ENCODE results near the gene GOLGA8M. TPM values are rescaled to one million over a fixed set of nuclear protein-coding genes. Genes with fewer than 3 reads are reported as not detected.
"Not testable (repeated sequence)": the region's sequence is repeated elsewhere in the genome, so short reads cannot be mapped to it uniquely, and the experiment has no call there.

The GOLGA8M gene
- total RNA-seq, 6 donors from 2014 or later = 0.61 to 19.9 (median 2.4) TPM

DNA sequence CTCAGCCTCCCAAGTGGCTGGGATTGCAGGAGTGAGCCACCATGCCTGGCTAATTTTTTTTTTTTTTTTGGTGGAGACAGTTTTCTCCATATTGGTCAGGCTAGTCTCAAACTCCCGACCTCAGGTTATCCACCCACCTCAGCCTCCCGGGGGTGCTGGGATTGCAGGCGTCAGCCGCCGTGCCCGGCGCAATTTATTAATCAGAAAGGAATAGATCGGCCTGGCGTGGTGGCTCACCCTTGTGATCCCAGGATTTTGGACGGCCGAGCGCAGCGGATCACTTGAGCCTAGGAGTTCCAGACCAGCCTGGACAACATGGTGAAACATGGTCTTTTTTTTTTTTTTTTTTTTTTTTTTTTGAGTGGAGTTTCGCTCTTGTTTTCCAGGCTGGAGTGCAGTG, 13.3 kb upstream of the GOLGA8M start:
- Histone ChIP-seq H3K4me3 (no peak overlapping the region), H3K9me3 (no peaks in the 10 kb centered on the region), H3K4me1 (peaks cover 0 to 4% (median 0%) of the 10 kb centered on the region in 4 donors), H3K36me3 (no peaks in the 10 kb centered on the region), H3K27me3 (no peaks in the 10 kb centered on the region), H3K27ac (no peak overlapping the region)
- TF ChIP-seq POLR2AphosphoS5 (IDR thresholded peaks at IDR 0.05) (no peak), CTCF (IDR thresholded peaks at IDR 0.05) (no peak), POLR2A (IDR thresholded peaks at IDR 0.05) (no peak), EP300 (IDR thresholded peaks at IDR 0.05) (no peak)
- 97 to 98% methylated on average over 14 of the region's 14 CpGs for WGBS, 2 donors
- ATAC-seq (ENCODE audit: low FRiP score in 2 of 2) (no peak), DNase-seq (peak in 1 of 2 donors; percentile 55)

DNA sequence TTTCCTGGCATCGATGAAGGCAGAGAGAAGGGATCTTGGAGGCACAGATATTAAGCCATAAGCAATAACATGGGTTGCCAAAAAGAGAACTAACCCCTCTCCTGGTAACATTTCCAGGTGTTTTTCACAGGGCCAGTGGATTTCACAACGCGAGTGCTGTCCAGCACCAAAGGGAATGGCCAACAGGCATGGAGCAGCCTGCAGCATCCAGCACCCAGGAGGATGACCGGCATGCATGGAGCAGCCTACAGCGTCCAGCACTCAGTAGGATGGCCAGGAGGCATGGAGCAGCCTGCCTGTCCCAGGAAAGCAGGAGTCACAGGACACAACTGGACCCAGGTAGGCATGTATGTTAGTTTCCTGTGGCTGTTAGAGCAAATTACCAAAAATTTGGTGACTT, 11.8 kb upstream of the GOLGA8M start:
- not testable (repeated sequence) for H3K4me3 ChIP-seq; H3K27me3 ChIP-seq; H3K27ac ChIP-seq; H3K9me3 ChIP-seq; H3K36me3 ChIP-seq; H3K4me1 ChIP-seq; ATAC-seq (ENCODE audit: low FRiP score in 2 of 2)
- 100% methylated on average over 2 of the region's 5 CpGs; no CpG with 5 or more reads in 1 of the 2 donors for WGBS, 2 donors
- peak in 1 of 2 donors; percentile 15 for DNase-seq

GRCh38 chr15:28719626-28720025, 7.4 kb upstream of the GOLGA8M start:
- not testable (repeated sequence) for DNase-seq; H3K4me1 ChIP-seq; ATAC-seq (ENCODE audit: low FRiP score in 2 of 2); H3K36me3 ChIP-seq; H3K27me3 ChIP-seq; H3K4me3 ChIP-seq; H3K27ac ChIP-seq; H3K9me3 ChIP-seq
- 65 to 81% methylated on average over 2 to 4 of the region's 4 CpGs for WGBS, 2 donors

- H3K4me1 ChIP-seq; H3K9me3 ChIP-seq; H3K27me3 ChIP-seq; H3K36me3 ChIP-seq; ATAC-seq (ENCODE audit: low FRiP score in 2 of 2); H3K4me3 ChIP-seq; H3K27ac ChIP-seq; DNase-seq: not testable (repeated sequence)
- WGBS, 2 donors = 74 to 83% methylated on average over 11 of the region's 11 CpGs
Observed at GRCh38 chr15:28718576-28718975, 6.4 kb upstream of the GOLGA8M start.

GRCh38 chr15:28714176-28714575, 2.0 kb upstream of the GOLGA8M start:
- not testable (repeated sequence) for DNase-seq; H3K4me3 ChIP-seq; H3K27me3 ChIP-seq; ATAC-seq (ENCODE audit: low FRiP score in 2 of 2); H3K9me3 ChIP-seq; H3K27ac ChIP-seq; H3K36me3 ChIP-seq; H3K4me1 ChIP-seq
- 85 to 88% methylated on average over 4 of the region's 4 CpGs for WGBS, 2 donors

DNA sequence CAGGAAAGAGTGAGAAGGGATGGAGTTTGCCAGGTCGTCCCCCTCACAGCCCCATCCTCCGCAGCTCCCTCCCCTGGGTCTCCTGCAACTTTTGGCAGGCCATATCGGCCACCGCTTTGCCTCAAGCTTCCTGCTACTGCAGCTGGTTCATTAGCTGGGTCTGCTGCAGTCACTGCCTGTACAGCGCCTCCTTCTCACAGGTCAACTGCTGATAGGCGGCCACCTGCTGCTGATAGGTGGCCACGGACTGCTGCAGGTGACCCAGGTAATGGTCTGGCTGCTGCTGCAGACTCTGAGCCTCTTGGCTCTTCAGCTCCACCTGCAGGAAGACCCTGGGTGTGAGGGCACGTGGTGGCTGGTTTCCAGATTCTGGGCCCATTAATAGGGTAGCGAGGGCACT, 8.3 kb downstream of the GOLGA8M start:
- not testable (repeated sequence) for ATAC-seq (ENCODE audit: low FRiP score in 2 of 2); H3K27me3 ChIP-seq; H3K4me3 ChIP-seq; DNase-seq; H3K4me1 ChIP-seq; H3K36me3 ChIP-seq; H3K9me3 ChIP-seq; H3K27ac ChIP-seq
- 100% methylated on average over 4 of the region's 9 CpGs; no CpG with 5 or more reads in 1 of the 2 donors for WGBS, 2 donors

GRCh38 chr15:28702427-28702826, 9.8 kb downstream of the GOLGA8M start:
- not testable (repeated sequence) for H3K36me3 ChIP-seq; H3K4me3 ChIP-seq; H3K4me1 ChIP-seq; ATAC-seq (ENCODE audit: low FRiP score in 2 of 2); H3K27ac ChIP-seq; H3K27me3 ChIP-seq; H3K9me3 ChIP-seq
- DNase-seq = peak in 1 of 2 donors; percentile 36
- 58 to 81% methylated on average over 6 to 9 of the region's 11 CpGs for WGBS, 2 donors

- not testable (repeated sequence) for H3K9me3 ChIP-seq; ATAC-seq (ENCODE audit: low FRiP score in 2 of 2); H3K27ac ChIP-seq; H3K36me3 ChIP-seq; H3K27me3 ChIP-seq; H3K4me1 ChIP-seq; H3K4me3 ChIP-seq
- WGBS, 2 donors = 93 to 95% methylated on average over 26 of the region's 26 CpGs
- DNase-seq = peak in 1 of 2 donors; percentile 37
Observed at GRCh38 chr15:28694006-28694751, 18.0 kb downstream of the GOLGA8M start.

DNA sequence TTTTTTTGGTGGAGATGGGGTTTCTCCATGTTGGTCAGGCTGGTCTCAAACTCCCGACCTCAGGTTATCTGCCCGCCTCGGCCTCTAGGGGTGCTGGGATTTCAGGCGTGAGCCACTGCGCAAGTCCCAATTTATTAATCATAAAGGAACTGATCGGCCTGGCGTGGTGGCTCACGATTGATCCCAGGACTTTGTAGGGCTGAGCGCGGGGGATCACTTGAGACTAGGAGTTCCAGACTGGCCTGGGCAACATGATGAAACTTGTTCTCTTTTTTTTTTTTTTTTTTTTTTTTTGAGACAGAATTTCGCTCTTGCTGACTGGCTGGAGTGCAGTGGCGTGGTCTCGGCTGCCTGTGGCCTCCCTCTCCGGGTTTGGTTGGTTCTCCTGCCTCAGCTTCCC, 19.2 kb downstream of the GOLGA8M start:
- H3K36me3 ChIP-seq; H3K4me3 ChIP-seq; H3K9me3 ChIP-seq; ATAC-seq (ENCODE audit: low FRiP score in 2 of 2); H3K4me1 ChIP-seq; H3K27ac ChIP-seq; H3K27me3 ChIP-seq: not testable (repeated sequence)
- WGBS, 2 donors = 95 to 96% methylated on average over 12 to 14 of the region's 14 CpGs
- DNase-seq = peak in 1 of 2 donors; percentile 15

DNA sequence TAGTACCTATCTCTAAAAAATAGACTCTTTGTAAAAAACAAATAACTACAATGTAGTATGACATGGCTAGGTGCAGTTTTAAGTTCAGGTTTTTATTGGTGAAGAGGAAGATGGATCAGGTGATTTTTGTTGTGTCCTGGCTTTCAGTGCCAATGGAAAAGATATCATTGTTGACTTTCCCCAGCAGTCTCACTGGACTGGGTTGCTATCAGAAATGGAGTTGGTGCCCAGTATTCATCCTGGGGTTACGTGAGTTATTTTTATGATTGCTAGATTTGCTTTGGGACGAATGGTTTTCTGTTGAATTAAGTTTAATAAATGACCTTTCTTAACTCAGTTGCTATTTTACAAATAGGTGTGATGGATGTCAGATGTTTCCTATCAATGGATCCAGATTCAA, 38.7 kb downstream of the GOLGA8M start:
- not testable (repeated sequence) for DNase-seq; H3K9me3 ChIP-seq; H3K27ac ChIP-seq; H3K27me3 ChIP-seq; H3K36me3 ChIP-seq; H3K4me3 ChIP-seq; ATAC-seq (ENCODE audit: low FRiP score in 2 of 2); H3K4me1 ChIP-seq
- WGBS, 2 donors = no CpG with 5 or more reads among the region's 2 CpGs

GRCh38 chr15:28672122-28672521, 40.1 kb downstream of the GOLGA8M start:
- H3K9me3 ChIP-seq; DNase-seq; H3K27me3 ChIP-seq; H3K4me3 ChIP-seq; H3K4me1 ChIP-seq; ATAC-seq (ENCODE audit: low FRiP score in 2 of 2); H3K36me3 ChIP-seq; H3K27ac ChIP-seq: not testable (repeated sequence)
- WGBS, 2 donors = no CpG with 5 or more reads among the region's 3 CpGs

- H3K27ac ChIP-seq; H3K9me3 ChIP-seq; DNase-seq; H3K27me3 ChIP-seq; ATAC-seq (ENCODE audit: low FRiP score in 2 of 2); H3K36me3 ChIP-seq; H3K4me1 ChIP-seq; H3K4me3 ChIP-seq: not testable (repeated sequence)
- WGBS, 2 donors = no CpG with 5 or more reads among the region's 4 CpGs
Observed at GRCh38 chr15:28666402-28666801, 45.8 kb downstream of the GOLGA8M start.
